Measurements from ENCODE around the gene SERF1B.
"Not testable (repeated sequence)": the region's sequence is repeated elsewhere in the genome, so short reads cannot be mapped to it uniquely, and the experiment has no call there.

SERF1B gene

DNA sequence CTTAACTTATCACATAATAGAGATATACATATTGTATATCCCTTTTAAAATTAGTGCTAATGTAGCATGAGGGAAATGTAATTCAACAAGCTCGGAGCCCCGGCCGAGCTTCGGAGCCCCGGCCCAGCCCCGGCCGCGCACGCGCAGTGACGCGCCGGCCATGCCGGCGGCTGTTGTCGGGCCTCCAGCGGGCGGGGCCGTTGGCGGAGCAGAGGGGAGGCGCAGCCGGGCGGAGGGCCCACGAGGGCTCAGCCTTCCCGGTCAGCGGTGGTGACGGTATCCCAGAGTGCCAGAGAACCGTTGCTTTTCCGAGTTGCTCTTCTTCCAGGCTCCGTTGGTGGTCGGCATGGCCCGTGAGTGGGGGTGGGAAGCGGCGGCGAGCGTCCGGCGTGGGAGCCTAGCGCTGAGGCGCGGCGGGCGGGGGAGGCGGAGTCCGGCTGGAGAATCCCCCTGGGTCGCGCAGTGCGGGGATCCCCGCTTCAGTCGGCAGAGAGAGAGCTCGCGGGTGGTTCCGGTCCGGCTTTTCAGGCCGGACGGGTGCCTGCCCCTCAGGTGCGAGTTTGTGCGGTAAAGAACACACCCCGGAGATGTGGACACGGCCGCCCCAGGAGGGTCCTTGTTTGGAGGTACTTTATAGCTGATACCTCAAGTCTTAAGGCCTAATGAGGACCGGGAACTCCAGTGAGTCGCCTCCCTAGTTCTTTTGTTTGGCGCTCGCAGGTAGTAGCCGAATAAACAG lies at the start of gene SERF1B:
SERF1B (plus strand) TSS at position 146 of the 739 bp plus-strand sequence; CDS start at position 347, 201 bp downstream.
- not testable (repeated sequence) for H3K9ac ChIP-seq (ENCODE audit: low read depth, low read length, poor library complexity, severe bottlenecking); H2AFZ ChIP-seq (ENCODE audit: low read length); H3K36me3 ChIP-seq (ENCODE audit: insufficient read depth, low read length); H3K4me1 ChIP-seq (ENCODE audit: insufficient read depth, low read length, poor library complexity, severe bottlenecking); H3K4me3 ChIP-seq (ENCODE audit: low read length, poor library complexity, severe bottlenecking); H3F3A ChIP-seq (ENCODE audit: low read depth); H3K9me3 ChIP-seq (ENCODE audit: insufficient read depth, low read depth, low read length); H3K27me3 ChIP-seq (ENCODE audit: insufficient read depth, low read length, poor library complexity, severe bottlenecking); H3K9me2 ChIP-seq (replicated peaks; ENCODE audit: low read depth, low read length); H4K20me1 ChIP-seq (ENCODE audit: insufficient read depth, low read length, poor library complexity, severe bottlenecking); H3K4me2 ChIP-seq (ENCODE audit: low read depth, low read length, poor library complexity, severe bottlenecking); H3K79me2 ChIP-seq (ENCODE audit: insufficient read depth, low read length)

DNA sequence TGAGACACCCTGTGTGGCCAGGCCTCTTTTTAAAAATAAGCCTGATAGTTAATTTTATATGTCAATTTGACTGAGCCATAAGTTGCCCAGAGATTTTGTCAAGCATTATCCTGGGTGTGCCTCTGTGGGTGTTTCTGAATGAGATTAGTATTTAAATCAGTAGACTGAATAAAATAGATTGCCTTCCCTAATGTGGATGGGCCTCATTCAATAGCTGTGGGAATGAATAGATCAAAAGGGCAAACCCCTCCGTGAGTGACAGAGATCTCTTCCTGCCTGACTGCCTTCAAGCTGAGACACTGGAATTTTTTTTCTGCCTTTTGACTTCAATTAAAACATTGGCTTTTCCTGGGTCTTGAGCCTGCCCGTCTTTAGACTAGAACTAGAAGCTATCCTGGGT lies 33.3 kb upstream of the SERF1B start:
- not testable (repeated sequence) for H3K4me3 ChIP-seq (ENCODE audit: low read length, poor library complexity, severe bottlenecking); H3K9ac ChIP-seq (ENCODE audit: low read depth, low read length, poor library complexity, severe bottlenecking); H3K4me1 ChIP-seq (ENCODE audit: insufficient read depth, low read length, poor library complexity, severe bottlenecking); H4K20me1 ChIP-seq (ENCODE audit: insufficient read depth, low read length, poor library complexity, severe bottlenecking); H3F3A ChIP-seq (ENCODE audit: low read depth); H3K36me3 ChIP-seq (ENCODE audit: insufficient read depth, low read length); H3K4me2 ChIP-seq (ENCODE audit: low read depth, low read length, poor library complexity, severe bottlenecking); H3K9me3 ChIP-seq (ENCODE audit: insufficient read depth, low read depth, low read length); H2AFZ ChIP-seq (ENCODE audit: low read length); H3K9me2 ChIP-seq (replicated peaks; ENCODE audit: low read depth, low read length); H3K79me2 ChIP-seq (ENCODE audit: insufficient read depth, low read length); H3K27me3 ChIP-seq (ENCODE audit: insufficient read depth, low read length, poor library complexity, severe bottlenecking)

DNA sequence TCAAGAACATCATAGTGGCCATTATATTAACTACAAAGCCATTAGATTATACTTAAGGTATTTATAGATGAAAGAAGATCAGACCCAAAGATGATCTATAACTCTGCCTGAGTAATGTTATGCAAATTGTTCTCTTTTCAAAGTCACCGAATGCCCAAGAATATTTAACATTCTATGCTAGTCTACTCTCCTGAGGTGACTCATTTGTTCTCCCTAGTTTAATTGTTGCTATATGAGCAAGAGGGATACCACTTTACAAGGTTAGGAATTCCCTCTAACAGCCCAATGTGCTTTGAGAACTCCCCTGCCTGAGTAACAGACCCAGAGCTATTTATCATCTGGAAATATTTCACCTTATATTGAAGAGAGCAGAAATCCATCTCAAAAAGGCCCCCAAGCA lies 29.5 kb upstream of the SERF1B start:
- not testable (repeated sequence) for H3K9me3 ChIP-seq (ENCODE audit: insufficient read depth, low read depth, low read length); H3F3A ChIP-seq (ENCODE audit: low read depth); H2AFZ ChIP-seq (ENCODE audit: low read length); H3K4me2 ChIP-seq (ENCODE audit: low read depth, low read length, poor library complexity, severe bottlenecking); H3K4me1 ChIP-seq (ENCODE audit: insufficient read depth, low read length, poor library complexity, severe bottlenecking); H3K79me2 ChIP-seq (ENCODE audit: insufficient read depth, low read length); H3K27me3 ChIP-seq (ENCODE audit: insufficient read depth, low read length, poor library complexity, severe bottlenecking); H3K4me3 ChIP-seq (ENCODE audit: low read length, poor library complexity, severe bottlenecking); H3K36me3 ChIP-seq (ENCODE audit: insufficient read depth, low read length); H3K9me2 ChIP-seq (replicated peaks; ENCODE audit: low read depth, low read length); H3K9ac ChIP-seq (ENCODE audit: low read depth, low read length, poor library complexity, severe bottlenecking); H4K20me1 ChIP-seq (ENCODE audit: insufficient read depth, low read length, poor library complexity, severe bottlenecking)

DNA sequence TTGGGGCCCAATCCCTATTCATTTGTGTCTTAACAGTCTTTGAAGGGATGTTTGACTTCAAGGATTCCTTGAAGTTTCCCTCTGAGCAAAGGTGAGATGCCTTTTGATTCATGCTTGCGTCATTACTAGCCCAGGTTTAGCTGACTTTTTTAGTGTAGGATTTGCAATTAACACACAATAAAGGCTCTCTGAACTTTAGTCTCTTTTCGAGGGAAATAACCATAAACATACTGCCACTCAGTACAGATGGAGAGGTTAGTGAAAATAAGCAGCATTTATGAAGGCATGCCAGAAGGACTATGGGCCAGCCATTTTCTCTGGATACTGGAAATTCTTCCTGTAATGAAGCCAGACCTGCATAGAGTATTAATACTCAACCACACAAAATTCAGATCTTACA lies 4.4 kb upstream of the SERF1B start:
- H2AFZ ChIP-seq (ENCODE audit: low read length); H3K79me2 ChIP-seq (ENCODE audit: insufficient read depth, low read length); H3K4me3 ChIP-seq (ENCODE audit: low read length, poor library complexity, severe bottlenecking); H4K20me1 ChIP-seq (ENCODE audit: insufficient read depth, low read length, poor library complexity, severe bottlenecking); H3K27me3 ChIP-seq (ENCODE audit: insufficient read depth, low read length, poor library complexity, severe bottlenecking); H3K9me2 ChIP-seq (replicated peaks; ENCODE audit: low read depth, low read length); H3K36me3 ChIP-seq (ENCODE audit: insufficient read depth, low read length); H3K4me1 ChIP-seq (ENCODE audit: insufficient read depth, low read length, poor library complexity, severe bottlenecking); H3F3A ChIP-seq (ENCODE audit: low read depth); H3K9ac ChIP-seq (ENCODE audit: low read depth, low read length, poor library complexity, severe bottlenecking); H3K4me2 ChIP-seq (ENCODE audit: low read depth, low read length, poor library complexity, severe bottlenecking); H3K9me3 ChIP-seq (ENCODE audit: insufficient read depth, low read depth, low read length): not testable (repeated sequence)

DNA sequence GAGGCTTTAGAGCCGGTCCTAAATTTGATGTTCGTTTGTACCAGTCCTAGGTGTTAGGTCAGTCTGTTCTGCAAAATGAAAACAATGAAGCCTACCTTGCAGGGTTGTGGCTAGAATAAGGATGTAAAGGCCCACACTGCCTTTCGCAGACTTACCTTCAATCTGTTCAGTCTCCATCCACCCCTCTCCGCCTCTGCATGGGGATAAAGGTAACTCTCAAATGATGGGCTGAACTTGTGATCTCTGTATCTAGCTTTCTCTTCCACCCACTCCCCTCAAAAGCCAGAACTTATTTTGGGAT lies 744 bp downstream of the SERF1B start:
- not testable (repeated sequence) for H3F3A ChIP-seq (ENCODE audit: low read depth); H3K9me3 ChIP-seq (ENCODE audit: insufficient read depth, low read depth, low read length); H3K4me2 ChIP-seq (ENCODE audit: low read depth, low read length, poor library complexity, severe bottlenecking); H3K79me2 ChIP-seq (ENCODE audit: insufficient read depth, low read length); H3K9me2 ChIP-seq (replicated peaks; ENCODE audit: low read depth, low read length); H2AFZ ChIP-seq (ENCODE audit: low read length); H3K27me3 ChIP-seq (ENCODE audit: insufficient read depth, low read length, poor library complexity, severe bottlenecking); H4K20me1 ChIP-seq (ENCODE audit: insufficient read depth, low read length, poor library complexity, severe bottlenecking); H3K9ac ChIP-seq (ENCODE audit: low read depth, low read length, poor library complexity, severe bottlenecking); H3K36me3 ChIP-seq (ENCODE audit: insufficient read depth, low read length); H3K4me3 ChIP-seq (ENCODE audit: low read length, poor library complexity, severe bottlenecking); H3K4me1 ChIP-seq (ENCODE audit: insufficient read depth, low read length, poor library complexity, severe bottlenecking)

DNA sequence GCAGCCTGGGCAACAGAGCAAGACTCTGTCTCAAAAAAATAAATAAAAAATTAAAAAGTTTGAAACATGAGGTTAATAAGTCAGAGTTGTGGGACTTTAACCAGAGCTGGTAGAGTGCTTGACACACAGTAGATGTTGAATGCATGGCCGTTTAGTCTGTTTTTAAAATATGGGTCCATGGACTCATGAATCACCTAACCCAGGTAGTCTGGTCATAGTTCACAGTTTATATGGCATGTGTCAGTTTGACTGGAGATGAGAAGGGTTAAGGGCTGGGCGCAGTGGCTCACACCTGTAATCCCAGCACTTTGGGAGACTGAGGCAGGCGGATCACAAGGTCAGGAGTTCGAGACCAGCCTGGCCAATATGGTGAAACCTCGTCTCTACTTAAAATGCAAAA lies 6.2 kb downstream of the SERF1B start:
- not testable (repeated sequence) for H3K79me2 ChIP-seq (ENCODE audit: insufficient read depth, low read length)

DNA sequence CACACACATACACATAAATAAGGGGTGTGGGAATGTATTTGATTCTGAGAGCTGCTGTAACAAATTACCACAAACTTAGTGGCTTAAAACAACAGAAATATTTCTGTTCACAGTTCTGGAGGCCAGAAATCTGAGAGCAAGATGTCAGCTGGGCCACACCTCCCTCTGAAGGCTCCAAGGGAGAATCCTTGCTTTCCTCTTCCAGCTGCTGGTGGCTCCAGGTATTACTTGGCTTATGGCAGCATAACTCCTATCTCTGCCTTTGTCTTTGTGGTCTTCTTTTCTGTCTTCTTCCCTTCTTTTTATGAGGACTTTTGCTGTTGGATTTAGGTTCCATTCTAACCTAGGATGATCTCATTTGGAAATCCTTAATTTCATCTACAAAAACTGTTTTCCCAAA lies 16.4 kb downstream of the SERF1B start:
- H3K9me2 ChIP-seq (replicated peaks; ENCODE audit: low read depth, low read length); H3K4me1 ChIP-seq (ENCODE audit: insufficient read depth, low read length, poor library complexity, severe bottlenecking); H3K4me2 ChIP-seq (ENCODE audit: low read depth, low read length, poor library complexity, severe bottlenecking); H3K36me3 ChIP-seq (ENCODE audit: insufficient read depth, low read length); H3K9me3 ChIP-seq (ENCODE audit: insufficient read depth, low read depth, low read length); H3K27me3 ChIP-seq (ENCODE audit: insufficient read depth, low read length, poor library complexity, severe bottlenecking); H3K9ac ChIP-seq (ENCODE audit: low read depth, low read length, poor library complexity, severe bottlenecking); H2AFZ ChIP-seq (ENCODE audit: low read length); H3K4me3 ChIP-seq (ENCODE audit: low read length, poor library complexity, severe bottlenecking); H3F3A ChIP-seq (ENCODE audit: low read depth); H4K20me1 ChIP-seq (ENCODE audit: insufficient read depth, low read length, poor library complexity, severe bottlenecking); H3K79me2 ChIP-seq (ENCODE audit: insufficient read depth, low read length): not testable (repeated sequence)

More for the DNA sequence above, 6.2 kb downstream of the SERF1B start:
- H3F3A ChIP-seq (ENCODE audit: low read depth); H3K9me3 ChIP-seq (ENCODE audit: insufficient read depth, low read depth, low read length); H3K4me1 ChIP-seq (ENCODE audit: insufficient read depth, low read length, poor library complexity, severe bottlenecking); H3K9ac ChIP-seq (ENCODE audit: low read depth, low read length, poor library complexity, severe bottlenecking); H3K9me2 ChIP-seq (replicated peaks; ENCODE audit: low read depth, low read length); H2AFZ ChIP-seq (ENCODE audit: low read length); H4K20me1 ChIP-seq (ENCODE audit: insufficient read depth, low read length, poor library complexity, severe bottlenecking); H3K4me3 ChIP-seq (ENCODE audit: low read length, poor library complexity, severe bottlenecking); H3K27me3 ChIP-seq (ENCODE audit: insufficient read depth, low read length, poor library complexity, severe bottlenecking); H3K36me3 ChIP-seq (ENCODE audit: insufficient read depth, low read length); H3K4me2 ChIP-seq (ENCODE audit: low read depth, low read length, poor library complexity, severe bottlenecking): not testable (repeated sequence)

DNA sequence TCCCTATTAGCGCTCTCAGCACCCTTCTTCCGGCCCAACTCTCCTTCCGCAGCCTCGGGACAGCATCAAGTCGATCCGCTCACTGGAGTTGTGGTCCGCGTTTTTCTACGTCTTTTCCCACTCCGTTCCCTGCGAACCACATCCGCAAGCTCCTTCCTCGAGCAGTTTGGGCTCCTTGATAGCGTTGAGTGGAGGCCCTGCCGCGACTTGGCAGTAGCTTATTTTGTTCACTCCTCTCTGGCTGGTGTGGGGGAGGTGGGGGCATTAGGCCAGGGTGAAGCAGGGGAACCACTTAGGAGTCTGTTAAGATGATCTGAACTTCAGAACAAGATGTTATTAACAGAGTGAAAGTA lies 24.7 kb downstream of the SERF1B start:
- not testable (repeated sequence) for H3K27me3 ChIP-seq (ENCODE audit: insufficient read depth, low read length, poor library complexity, severe bottlenecking); H2AFZ ChIP-seq (ENCODE audit: low read length); H3K4me2 ChIP-seq (ENCODE audit: low read depth, low read length, poor library complexity, severe bottlenecking); H3K79me2 ChIP-seq (ENCODE audit: insufficient read depth, low read length); H3K36me3 ChIP-seq (ENCODE audit: insufficient read depth, low read length); H3K9me2 ChIP-seq (replicated peaks; ENCODE audit: low read depth, low read length); H3K4me3 ChIP-seq (ENCODE audit: low read length, poor library complexity, severe bottlenecking); H3K4me1 ChIP-seq (ENCODE audit: insufficient read depth, low read length, poor library complexity, severe bottlenecking); H4K20me1 ChIP-seq (ENCODE audit: insufficient read depth, low read length, poor library complexity, severe bottlenecking); H3K9ac ChIP-seq (ENCODE audit: low read depth, low read length, poor library complexity, severe bottlenecking); H3K9me3 ChIP-seq (ENCODE audit: insufficient read depth, low read depth, low read length); H3F3A ChIP-seq (ENCODE audit: low read depth)
